ENCODE results near the gene CCDC27. TPM values are rescaled to one million over a fixed set of nuclear protein-coding genes. Genes with fewer than 3 reads are reported as not detected.

Gene CCDC27
- total and polyA plus RNA-seq, 4 donors, result not detected

- TF ChIP-seq REST (IDR thresholded peaks at IDR 0.05), result no peak
- TF ChIP-seq TAF1 (conservative IDR thresholded peaks at IDR 0.05), result no peak
Measured at GRCh38 chr1:3811595-3811911, 59.3 kb downstream of the CCDC27 start (continued).

DNA sequence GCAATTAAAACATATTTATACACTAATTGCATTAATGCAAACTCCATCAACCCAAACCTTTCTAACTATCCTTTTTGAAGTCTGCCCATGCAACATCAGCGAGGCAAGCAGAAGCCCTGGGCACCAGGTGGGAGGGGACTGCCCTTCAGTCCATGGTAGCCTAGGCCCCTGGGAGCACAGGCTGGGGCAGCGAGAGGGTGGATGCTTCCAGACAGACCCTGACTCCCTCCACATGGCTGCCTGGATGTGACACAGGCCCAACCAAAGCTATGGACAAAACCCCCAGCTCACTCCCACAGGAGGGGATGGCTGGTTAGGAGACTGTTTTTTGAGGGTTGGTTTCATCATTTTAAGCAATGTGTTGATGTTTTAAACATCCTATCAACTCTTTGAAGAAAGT, 61.8 kb downstream of the CCDC27 start:
- Histone ChIP-seq H3K9me3 (ENCODE audit: control insufficient read depth in 4 of 4, low read length in 3 of 4) (no peaks in the 10 kb centered on the region), H3K27me3 (ENCODE audit: control insufficient read depth in 4 of 4, insufficient read depth in 4 of 4, low read length in 3 of 4) (no peaks in the 10 kb centered on the region), H3K9ac (ENCODE audit: low read depth in 1 of 2, low read length in 2 of 2) (no peak overlapping the region), H3K4me1 (ENCODE audit: control insufficient read depth in 4 of 4, insufficient read depth in 4 of 4, low read length in 3 of 4) (no peaks in the 10 kb centered on the region), H3K27ac (ENCODE audit: low read depth in 1 of 2, low read length in 2 of 2) (no peak overlapping the region), H3K4me3 (ENCODE audit: low read depth in 1 of 3, low read length in 3 of 3) (no peak overlapping the region), H3K36me3 (ENCODE audit: control insufficient read depth in 4 of 4, insufficient read depth in 3 of 4, low read depth in 1 of 4, low read length in 3 of 4) (peaks cover 3 to 27% (median 9%) of the 10 kb centered on the region in 4 donors)
- TF ChIP-seq NR2F2 (IDR thresholded peaks at IDR 0.05) (no peak), REST (IDR thresholded peaks at IDR 0.05) (no peak), CTCF (IDR thresholded peaks at IDR 0.05; ENCODE audit: low read depth, low read length, missing input control) (no peak), TAF1 (conservative IDR thresholded peaks at IDR 0.05) (no peak), GABPA (IDR thresholded peaks at IDR 0.05 in 1 of 2, conservative IDR thresholded peaks at IDR 0.05 in 1 of 2) (no peak), HNF4G (IDR thresholded peaks at IDR 0.05) (no peak), HNF4A (conservative IDR thresholded peaks at IDR 0.05) (no peak)
- WGBS, result over 99% methylated on average over 2 of the region's 2 CpGs
- DNase-seq (ENCODE audit: low spot score), result no peak

DNA sequence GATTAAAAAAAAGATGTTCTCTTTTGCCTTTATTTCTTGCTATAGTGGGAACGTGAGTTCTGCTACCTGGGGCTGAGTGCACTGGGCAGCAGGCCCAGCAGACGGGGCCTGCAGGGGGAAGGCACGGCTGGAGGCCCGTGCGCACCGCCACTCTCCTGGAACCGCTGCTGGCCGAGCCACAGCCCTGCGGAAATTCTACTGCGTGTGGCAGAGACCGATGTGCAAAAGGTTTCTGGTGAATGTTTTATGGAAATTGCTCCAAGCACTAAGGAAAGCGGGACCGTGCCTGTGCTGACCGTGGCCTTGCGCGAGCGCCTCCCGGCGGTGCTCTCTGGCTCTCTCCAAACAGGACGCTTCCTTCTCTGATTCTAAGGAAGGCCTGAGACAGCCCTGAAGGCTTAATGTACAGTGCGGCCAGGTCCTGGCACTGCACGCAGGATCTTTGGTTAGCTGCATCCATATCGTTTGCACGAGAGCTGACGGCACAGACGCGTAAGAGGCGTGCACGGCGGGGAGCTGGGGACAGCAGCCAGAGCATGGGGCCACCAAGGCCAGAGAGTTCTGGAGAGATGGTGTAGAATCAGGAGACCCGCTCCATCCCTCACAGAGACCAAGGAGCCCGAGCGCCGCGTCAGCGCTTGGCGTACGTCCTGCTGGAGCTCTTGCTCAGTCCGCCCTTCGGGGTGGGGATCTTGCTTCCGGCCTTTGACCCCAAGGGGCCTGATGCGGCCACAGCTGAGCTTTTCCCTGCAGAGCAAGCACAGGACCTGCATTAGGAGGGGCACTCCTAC, 62.7 kb downstream of the CCDC27 start:
- no peak overlapping the region for H3K9ac ChIP-seq (ENCODE audit: low read depth in 1 of 2, low read length in 2 of 2)
- no peaks in the 10 kb centered on the region for H3K27me3 ChIP-seq (ENCODE audit: control insufficient read depth in 4 of 4, insufficient read depth in 4 of 4, low read length in 3 of 4)
- TF ChIP-seq NR2F2 (IDR thresholded peaks at IDR 0.05) (no peak), RAD21 (IDR thresholded peaks at IDR 0.05) (no peak), SP1 (IDR thresholded peaks at IDR 0.05) (no peak), RXRA (IDR thresholded peaks at IDR 0.05) (no peak), CTCF (IDR thresholded peaks at IDR 0.05; ENCODE audit: low read depth, low read length, missing input control) (no peak), HNF4G (IDR thresholded peaks at IDR 0.05) (no peak)
- TF ChIP-seq, protein P1, sequence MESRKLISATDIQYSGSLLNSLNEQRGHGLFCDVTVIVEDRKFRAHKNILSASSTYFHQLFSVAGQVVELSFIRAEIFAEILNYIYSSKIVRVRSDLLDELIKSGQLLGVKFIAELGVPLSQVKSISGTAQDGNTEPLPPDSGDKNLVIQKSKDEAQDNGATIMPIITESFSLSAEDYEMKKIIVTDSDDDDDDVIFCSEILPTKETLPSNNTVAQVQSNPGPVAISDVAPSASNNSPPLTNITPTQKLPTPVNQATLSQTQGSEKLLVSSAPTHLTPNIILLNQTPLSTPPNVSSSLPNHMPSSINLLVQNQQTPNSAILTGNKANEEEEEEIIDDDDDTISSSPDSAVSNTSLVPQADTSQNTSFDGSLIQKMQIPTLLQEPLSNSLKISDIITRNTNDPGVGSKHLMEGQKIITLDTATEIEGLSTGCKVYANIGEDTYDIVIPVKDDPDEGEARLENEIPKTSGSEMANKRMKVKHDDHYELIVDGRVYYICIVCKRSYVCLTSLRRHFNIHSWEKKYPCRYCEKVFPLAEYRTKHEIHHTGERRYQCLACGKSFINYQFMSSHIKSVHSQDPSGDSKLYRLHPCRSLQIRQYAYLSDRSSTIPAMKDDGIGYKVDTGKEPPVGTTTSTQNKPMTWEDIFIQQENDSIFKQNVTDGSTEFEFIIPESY (IDR thresholded peaks at IDR 0.05), result no peak
- H3K36me3 ChIP-seq (ENCODE audit: control insufficient read depth in 4 of 4, insufficient read depth in 3 of 4, low read depth in 1 of 4, low read length in 3 of 4), result peaks cover 3 to 31% (median 10%) of the 10 kb centered on the region in 4 donors
- no peak overlapping the region for H3K27ac ChIP-seq (ENCODE audit: low read depth in 1 of 2, low read length in 2 of 2)
- H3K9me3 ChIP-seq (ENCODE audit: control insufficient read depth in 4 of 4, low read length in 3 of 4), result no peaks in the 10 kb centered on the region
- 94% methylated on average over 42 of the region's 42 CpGs for WGBS
- DNase-seq (ENCODE audit: low spot score), result no peak
- no peak overlapping the region for H3K4me3 ChIP-seq (ENCODE audit: low read depth in 1 of 3, low read length in 3 of 3)
- no peaks in the 10 kb centered on the region for H3K4me1 ChIP-seq (ENCODE audit: control insufficient read depth in 4 of 4, insufficient read depth in 4 of 4, low read length in 3 of 4)

Data from liver (tissue), 9 donors.